ENCODE measurements around the gene ACYP2.
"Not testable (repeated sequence)": the region's sequence is repeated elsewhere in the genome, so short reads cannot be mapped to it uniquely, and the experiment has no call there.

The ACYP2 gene

DNA sequence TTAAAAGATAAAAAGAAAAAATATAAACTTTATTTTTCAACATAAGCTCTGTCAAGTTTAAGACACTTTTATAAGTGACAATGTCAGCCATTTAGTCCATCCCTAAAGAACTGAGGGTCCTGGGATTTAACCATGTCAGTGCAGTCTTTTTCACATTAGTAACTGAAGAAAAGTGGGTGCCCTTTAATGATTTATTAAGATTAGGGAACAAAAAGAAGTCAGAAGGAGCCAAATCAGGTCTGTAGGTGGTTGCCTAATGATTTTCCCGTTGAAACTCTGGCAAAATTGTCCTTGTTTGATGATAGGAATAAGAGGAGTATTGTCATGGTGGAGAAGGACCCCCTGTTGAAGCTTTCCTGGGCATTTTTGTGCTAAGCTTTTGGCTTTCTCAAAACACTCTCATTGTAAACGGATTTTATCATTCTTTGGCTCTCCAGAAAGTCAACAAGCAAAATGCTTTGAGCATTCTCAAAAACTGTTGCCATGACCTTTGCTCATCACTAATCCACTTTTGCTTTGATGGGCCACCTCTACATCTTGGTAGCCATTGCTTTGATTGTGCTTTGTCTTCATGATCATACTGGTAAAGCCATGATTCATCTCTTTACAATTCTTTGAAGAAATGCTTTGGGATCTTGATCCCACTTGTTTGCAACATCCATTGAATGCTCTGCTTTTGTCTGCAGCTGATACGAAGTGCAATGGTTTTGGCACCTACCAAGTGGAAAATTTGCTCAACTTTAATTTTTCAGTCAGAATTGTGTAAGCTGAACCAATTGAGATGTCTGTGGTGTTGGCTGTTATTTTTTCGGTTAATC, 118.6 kb downstream of the ACYP2 start:
- no peak for DNase-seq

DNA sequence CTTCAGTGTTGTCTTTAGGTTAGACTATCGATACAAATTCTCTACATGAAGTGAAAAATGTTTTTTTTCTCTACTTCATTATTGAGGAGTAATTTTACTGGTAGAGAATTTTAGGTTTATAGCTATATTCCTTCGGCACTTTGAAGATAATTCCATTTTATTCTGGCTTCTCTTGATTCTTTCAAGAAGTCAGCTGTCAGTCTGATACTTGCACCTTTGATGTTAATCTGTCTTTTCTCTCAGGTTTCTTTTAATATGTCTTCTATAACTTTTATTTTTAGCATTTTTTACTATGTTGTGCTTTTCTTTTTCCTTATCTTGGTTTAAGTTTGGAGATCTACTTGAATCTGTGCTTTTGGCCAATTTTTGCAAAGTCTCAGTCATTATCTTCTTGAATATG, 122.0 kb downstream of the ACYP2 start:
- no peak for DNase-seq

DNA sequence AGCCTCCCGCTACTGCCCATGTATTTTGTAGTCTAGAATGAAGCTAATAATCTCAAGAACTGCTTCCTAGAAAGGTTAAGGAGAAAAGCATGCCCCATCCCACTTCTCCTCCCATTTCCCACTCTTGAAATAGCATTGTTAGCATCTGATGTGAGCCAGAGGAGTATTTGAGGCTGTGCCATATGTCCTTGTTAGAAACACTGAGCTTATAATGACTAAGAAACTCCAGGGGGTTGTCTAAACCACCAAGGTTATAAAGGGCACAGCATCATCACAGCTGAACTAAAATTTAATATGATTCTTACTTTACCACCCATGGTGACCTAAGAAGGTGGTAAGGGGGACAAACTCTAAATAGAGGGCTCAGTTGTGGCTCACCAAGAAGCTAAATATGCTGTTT, 124.0 kb downstream of the ACYP2 start:
- no peak for DNase-seq

DNA sequence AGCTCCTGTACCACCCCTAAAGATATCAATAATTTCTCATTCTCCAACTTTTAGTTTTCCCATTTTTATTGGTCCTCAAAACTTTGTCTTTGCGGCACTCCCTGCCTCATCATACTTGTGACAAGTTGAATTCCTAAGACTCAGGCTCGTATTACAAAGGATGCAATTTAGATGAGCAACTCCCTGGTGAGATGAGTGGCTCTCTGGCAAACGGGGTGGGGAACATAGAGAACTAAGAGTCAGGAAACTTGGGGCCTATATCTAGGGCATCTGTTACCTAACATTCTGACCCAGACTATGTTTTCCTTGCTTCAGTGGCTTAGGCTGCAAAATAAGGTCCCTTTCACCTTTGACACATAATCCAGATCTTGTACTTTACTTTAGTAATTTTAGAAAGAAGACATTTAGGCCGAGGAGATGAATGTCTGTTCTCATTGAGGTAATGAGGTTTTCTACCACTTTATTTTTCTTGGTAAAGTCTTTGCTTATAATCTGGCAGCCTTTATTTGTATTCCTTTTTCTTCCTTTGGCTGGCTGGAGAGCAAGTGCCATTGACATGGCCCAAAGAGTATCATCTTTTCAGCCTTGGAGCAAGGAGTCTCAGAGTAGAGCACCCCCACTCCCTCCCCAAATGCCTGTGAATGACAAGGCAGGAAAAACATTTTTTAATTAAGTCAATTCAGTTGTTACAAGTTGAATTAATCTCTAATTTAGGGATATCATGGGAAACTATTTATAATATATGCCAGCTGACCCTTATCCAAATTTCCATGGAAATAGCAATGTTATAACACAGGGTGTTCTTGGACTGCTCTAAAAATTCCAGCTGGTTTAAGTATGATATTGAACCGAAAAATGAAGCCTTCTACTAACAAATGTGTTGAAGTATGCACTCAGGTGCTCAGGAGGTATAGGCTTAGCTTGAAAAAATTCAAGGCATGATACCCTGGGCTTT, 125.4 kb downstream of the ACYP2 start:
- DNase-seq = no peak

DNA sequence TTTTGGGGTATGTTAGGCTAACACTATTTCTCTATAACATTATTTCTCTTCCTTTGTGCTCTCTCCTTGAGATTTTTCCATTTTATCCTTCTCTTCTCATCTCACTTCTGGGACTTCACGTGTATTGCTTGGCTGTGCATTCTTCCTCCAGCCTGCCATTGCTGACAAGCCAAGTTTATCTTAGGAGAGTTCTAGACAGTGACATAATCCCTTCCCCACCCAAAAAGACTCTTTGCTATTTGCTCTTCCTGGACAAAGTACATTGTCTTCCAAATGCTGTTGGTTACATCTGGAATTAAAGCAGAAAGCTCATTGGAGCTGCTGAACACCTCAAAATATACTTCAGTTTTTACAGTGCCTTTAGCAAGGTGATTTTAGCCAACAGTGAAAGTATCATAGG, 131.7 kb downstream of the ACYP2 start:
- DNase-seq = no peak

DNA sequence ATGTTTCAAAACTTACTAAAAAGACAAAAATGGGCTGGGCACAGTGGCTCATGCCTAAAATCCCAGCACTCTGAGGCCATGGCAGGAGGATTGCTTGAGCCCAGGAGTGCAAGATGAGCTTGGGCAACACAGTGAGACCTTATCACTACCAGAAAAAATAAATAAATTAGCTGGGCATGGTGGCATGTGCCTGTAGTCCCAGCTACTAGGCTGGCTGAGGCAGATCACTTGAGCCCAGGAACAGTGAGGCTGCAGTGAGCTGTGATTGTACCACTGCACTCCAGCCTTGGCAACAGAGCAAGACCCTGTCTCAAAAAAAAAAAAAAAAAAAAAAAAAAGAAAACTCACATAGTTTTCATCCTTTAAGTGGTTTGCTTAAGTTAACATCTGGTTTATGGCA, 134.2 kb downstream of the ACYP2 start:
- DNase-seq = no peak

DNA sequence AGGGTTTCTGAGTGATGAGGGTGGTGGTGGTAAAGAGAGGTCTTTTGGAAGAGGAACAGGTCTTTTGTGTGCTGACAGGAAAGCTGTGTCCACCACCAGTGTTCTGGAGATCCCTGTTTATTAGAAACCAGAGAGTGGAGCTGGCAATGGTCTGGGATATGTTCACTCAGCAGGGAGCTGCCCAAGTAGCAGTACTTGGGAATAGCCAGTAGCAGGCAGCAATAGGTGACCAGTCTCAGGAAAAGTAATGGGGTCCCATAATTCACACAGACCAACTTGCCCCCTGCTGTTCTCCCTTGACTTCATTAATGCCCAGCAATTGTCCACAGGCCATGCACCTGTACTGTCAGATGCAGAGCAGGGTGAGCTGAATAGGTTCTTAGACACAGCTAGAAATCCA, 138.8 kb downstream of the ACYP2 start:
- DNase-seq = no peak

DNA sequence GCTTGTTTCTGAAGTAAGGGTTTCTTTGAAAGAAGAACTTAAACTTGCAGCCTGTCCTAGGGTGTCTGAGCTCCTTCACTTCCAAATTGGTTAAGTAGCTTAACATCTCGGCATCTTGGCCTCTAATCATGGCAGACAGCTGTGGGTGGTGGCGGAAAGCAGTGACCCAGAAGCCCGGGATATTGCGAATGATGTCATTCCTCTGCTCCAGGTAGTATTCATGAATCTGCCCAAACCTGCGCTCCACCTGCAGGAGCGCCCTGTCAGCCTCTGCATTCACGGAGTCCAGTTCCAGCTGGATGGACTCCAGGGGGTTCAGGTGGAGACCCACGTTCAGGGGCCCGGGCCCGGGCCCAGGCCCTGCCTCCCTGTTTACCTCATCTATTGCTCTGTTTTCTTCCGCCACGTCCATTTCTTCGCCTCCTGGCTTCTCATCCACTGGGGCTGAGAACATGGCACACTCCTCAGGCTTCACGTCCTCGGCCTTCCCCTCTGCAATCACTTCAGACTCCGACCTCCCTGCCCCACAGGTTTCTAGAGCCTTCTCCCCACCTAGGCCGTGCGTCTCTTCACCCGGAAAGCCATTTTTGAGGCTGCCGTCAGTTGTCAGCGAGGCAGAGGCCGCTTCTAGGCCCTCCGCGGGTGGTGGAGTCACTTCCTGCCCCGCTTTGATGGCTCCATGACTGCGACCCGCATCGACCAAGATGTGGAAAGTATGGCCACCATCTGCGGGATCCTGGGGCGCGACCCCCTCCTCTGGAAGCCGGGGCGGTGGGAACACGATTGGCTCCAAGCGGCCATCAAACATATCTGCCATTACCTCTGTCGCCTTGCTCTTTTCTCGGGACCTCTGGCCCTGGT, 140.0 kb downstream of the ACYP2 start:
- no peak for DNase-seq

DNA sequence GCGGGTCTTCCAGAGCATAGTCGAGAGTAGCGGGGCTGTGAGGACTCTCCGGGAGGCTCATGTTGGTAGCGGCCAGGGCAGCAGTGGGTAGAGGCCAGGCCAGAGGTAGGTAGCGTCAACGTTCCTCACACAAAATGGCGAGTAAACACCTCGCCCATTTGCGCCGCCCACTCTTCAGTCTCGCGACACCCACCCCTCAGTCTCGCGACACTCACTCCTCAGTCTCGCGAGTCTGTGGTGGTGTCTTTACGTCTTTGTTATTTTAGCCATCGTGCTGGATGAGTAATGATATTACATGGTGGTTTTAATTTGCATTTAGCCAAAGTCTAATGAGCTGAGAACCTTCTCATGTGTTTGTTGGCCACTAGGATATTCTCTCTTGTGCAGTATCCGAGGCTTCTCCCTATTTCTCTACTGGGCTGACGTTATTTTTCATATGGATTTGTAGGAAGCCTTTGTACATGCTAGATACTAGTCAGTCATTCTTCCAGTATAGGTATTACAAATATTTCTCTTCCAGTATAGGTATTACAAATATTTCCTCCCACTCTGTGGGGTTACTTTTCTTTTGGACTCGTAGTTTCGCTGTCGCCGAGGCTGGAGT, 140.8 kb downstream of the ACYP2 start, which contains the start of gene TSPYL6:
TSS of gene TSPYL6 (minus strand) at position 139 of the 604 bp plus-strand sequence. CDS start at position 61, 78 bp downstream.
- no peak for DNase-seq

DNA sequence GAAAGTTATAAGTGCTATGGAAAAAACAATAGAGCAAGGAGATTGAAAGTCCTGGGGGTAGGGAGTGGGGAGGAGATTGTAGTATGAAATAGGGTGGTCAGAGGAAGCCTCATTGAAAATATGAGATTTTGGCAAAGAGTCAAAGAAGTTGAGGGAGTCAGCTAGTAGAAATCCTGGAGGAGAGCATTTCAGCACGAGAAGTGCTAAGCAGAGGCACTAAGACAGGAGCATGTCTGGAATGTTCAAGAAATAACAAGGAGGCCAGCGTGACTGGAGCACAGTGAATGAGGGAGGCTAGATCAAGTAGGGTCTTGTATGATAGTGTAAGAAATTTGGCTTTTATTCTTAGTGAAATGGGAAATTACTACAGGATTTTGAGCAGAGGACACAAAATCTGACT, 142.8 kb downstream of the ACYP2 start:
- DNase-seq = no peak

DNA sequence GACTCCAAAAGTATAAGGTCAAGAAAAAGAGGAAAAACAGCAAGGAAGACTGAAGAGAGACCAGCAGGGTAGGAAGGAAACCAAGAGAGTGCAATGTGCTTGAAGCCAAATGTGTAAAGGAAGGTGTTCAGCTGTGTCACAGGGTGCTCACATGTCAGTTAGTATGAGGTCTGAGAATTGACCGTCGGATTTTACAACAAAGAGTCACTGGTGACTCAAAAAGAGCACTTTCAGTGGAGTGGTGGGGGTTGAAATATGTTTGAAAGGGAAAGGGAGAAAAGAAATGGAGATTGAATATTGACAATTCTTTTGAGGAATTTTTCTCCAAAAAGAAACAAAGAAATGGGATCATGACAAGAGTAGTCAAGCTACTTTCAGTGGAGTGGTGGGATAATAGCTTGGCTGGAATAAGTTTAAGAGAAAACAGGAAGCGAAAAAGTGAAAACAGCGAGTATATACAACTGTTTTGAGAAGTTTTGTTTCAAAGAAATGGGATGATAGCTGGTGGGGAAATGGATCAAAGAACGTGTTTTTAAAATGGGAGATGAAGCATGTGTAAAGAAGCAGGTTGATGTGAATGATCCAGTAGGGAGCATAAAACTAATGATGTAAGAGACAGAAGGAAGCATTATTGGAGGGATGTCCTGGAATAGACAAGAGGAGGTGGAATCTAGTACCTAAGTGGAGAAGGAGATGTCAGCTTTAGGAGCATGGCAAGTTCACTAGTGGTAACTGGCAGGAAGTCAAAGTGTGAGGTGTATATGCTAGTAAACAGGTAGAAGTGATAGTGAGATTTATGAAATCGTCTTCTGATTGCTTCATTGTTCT, 144.2 kb downstream of the ACYP2 start:
- DNase-seq = no peak

DNA sequence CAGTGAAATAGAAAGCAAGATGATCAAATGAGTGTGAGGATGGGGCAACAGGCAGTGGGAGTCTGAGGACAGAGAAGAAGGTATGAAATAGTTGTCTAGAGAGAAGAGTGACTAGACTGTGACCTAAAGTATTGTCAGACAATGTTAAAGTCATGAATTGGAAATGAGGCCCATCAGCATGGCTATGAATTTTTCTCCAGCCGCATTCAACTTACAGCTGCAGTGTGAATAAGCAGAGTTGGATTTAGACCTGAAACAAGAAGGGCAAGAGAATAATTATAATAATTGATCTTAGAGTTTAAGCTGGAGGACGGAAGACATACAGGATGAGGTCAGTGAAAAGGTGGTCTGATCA, 144.8 kb downstream of the ACYP2 start:
- DNase-seq = no peak

DNA sequence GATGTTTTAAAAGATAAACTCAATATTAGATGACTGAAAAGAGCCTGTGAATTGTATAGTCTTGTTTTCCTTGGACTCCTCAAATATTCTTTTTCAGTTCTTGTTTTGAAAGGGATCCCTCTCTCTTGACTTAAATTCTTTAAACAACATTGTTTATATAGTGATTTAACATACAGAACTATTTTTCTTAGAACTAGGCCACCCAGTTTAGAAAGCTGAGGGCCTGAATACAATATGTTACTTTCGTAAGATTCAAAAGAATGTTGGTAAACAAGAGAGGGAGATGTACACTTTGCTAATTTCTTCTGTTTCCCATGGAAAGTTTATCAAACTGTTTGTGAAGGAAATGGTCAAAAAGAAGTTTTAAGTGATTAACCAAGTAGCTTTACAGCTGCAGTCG, 146.1 kb downstream of the ACYP2 start:
- no peak for DNase-seq

DNA sequence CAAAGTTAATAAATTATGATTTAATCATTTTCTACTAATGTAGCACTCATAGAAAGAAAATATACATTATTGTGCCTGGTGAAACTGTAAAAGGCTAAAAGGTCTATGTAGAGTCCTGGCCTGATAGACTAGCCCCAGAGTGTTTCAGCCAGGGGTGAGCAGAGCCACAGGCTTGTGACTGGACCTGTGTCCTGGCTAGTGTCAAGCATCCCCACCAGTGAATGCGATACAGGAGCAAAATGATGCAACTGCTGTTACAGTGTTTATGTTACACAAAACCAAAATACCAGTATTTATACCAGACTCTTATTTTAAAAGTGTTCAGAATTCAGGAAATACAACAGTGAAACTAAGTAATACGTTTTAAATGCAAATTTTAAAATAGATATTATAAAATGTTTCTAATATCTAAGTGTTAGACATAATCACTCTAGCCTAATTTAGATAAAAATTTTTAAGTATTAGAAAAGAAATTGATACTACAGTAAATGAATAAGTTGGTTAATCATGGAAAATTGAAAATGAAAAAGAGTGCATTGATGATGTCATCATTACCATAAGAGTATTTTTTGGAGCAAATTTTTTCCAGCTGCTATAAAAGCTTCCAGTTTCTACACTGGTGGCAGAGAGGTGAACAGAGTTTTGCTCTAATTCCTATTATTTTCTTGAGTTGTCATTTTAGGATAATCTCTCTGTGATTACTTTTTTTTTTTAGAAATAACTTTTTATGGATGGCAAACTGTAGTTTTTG, 146.8 kb downstream of the ACYP2 start:
- DNase-seq = no peak

DNA sequence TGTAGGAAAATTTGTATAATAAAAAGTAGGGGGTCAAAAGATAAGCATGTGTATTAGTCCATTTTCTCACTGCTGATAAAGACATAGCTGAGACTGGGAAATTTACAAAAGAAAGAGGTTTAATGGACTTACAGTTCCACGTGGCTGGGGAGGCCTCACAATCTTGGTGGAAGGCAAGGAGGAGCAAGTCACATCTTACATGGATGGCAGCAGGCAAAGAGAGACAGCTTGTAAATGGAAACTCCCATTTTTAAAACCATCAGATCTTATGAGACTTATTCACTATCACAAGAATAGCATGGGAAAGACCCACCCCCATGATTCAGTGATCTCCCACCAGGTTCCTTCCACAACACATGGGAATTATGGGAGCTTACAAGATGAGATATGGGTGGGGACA, 149.7 kb downstream of the ACYP2 start:
- not testable (repeated sequence) for DNase-seq

DNA sequence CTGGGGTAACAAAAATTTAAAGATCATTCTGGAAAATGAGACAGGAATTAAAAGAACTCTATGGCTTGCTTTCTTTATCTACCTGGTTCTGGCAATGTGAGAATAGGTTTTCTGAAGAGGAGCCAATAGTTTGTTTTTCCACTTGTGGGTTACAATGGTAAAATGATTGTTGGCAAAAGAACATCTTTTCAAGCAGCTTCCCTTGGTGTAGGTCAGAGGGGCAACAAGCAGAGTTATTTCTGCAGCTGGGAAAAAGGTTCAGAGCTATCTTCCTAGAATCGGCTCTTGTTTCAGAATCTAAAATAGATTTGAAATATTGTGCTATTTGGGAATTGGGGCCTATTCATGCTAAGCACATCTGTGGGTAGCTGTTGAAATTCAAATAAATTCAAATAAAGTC, 152.2 kb downstream of the ACYP2 start:
- DNase-seq = no peak

DNA sequence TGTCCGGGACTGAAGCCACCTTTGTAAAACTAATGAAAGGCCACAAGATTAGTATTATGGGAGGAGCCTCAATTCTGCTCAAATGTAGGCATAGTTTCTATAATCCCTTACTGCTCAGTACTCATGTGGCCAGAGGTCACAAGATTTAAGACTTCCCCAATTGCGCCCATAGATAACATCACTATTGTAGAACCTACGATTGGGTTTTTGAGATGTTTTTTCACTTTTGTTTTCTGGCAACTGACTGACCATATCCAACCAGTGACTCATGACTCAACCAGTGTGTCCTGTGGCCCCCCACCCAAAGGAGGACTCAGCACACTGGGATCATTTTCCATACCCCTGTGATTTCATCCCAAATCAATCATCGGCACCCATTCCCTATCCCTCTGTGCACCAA, 155.8 kb downstream of the ACYP2 start:
- no peak for DNase-seq

DNA sequence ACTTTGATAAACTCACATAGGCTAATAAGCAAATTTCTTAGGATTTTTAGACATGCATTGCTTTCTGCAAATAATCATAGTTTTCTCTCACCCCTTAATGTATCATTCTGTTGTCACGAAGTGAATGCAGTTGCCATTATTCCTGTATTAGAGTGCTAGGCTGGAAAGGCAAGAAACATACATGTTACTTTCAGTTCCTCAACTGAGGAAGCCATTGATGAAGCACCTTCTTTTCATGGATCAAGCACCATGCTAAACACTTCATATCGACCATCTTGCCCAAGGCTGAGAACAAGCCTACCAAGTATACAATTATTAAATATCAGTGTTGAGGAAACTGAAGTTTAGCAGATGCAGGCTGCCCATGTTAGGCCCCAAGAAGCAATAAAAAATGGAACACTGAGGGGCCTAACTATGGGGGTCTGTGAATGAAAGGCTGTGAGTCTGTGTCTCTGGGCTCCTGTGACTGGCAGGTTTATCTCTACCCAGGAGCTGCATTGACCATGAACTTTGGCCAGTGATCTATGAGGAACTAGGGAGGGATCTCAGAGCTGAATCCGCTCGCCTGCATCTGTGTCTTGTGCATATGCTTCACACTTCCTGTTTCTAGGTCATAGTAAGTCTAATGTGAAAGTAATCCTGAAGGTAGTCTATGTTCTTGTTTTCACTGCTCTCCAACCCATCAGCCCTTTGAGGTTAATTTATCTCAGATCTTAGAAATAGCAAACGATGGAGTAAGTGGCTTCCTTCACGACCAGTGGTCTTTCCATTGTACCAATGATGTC, 156.6 kb downstream of the ACYP2 start:
- no peak for DNase-seq

DNA sequence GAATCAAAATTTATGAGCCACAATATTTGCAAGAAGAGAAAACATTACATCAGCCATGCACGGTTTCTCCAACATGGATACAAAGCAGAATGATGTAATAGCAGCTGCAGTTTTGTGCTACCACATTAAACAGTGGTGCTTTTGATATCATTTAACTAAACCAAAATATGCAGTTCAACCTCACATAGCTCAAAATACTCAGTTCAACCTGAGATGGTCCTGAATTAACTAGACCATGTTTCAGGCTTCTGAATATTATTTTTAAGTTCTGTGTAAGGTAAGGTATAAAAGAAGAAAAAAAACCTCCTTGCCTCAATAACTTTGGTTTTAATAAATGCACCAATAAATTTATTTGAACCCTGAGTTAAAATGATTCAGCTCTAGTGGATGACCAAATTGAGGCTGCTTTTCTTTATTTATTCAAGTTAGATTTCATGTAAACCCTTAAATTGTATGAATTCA, 159.4 kb downstream of the ACYP2 start:
- DNase-seq = no peak

DNA sequence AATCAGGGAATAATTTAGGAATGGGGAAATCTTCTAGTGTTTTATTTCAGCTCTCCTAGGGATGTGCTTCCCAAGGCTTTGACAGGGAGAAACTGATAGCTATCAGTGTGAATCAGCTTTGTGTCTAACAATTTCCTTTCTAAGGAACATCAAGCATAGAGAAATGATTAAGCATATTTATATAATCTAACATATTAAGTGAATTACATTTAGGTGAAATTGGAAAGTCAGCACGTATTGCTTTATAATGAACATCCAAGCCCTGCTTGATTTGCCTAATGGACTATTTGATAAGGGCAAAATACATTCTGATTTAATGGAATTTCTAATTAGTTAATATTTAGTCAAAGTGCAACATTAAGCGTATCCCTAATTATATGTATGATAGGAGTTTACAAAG, 160.1 kb downstream of the ACYP2 start:
- DNase-seq = no peak
